ENCODE measurements around the gene FBXL13. TPM values are rescaled to one million over a fixed set of nuclear protein-coding genes. Genes with fewer than 3 reads are reported as not detected.

FBXL13 gene
- total RNA-seq: 1 to 10 TPM; 1.9 to 6.8 (median 3.0) TPM
- 1 to 10 TPM in 1 of 3 donors, under 1 TPM in 2; 0.61 to 5.7 (median 0.64) TPM for polyA plus RNA-seq
- long read RNA-seq, donor 1, partial matches to known transcripts: 24 of 24 reads
- long read RNA-seq, donor 1, other reads (novel, unspliced or antisense): 0 of 24 reads
- long read RNA-seq, donor 2: 0 reads
- long read RNA-seq, donor 3, partial matches to known transcripts: 15 of 15 reads
- long read RNA-seq, donor 3, other reads (novel, unspliced or antisense): 0 of 15 reads
- long read RNA-seq, donor 4, partial matches to known transcripts: 0 of 4 reads
- long read RNA-seq, donor 4, other reads (novel, unspliced or antisense): 4 of 4 reads
- long read RNA-seq, donor 5, partial matches to known transcripts: 3 of 14 reads
- long read RNA-seq, donor 5, other reads (novel, unspliced or antisense): 11 of 14 reads
- long read RNA-seq, donor 6, partial matches to known transcripts: 0 of 2 reads
- long read RNA-seq, donor 6, other reads (novel, unspliced or antisense): 2 of 2 reads
- long read RNA-seq, donor 7: 0 reads
- long read RNA-seq, donor 8: 0 reads
- long read RNA-seq, donor 9: 0 reads
- long read RNA-seq, donor 10, partial matches to known transcripts: 0 of 19 reads
- long read RNA-seq, donor 10, other reads (novel, unspliced or antisense): 19 of 19 reads

DNA sequence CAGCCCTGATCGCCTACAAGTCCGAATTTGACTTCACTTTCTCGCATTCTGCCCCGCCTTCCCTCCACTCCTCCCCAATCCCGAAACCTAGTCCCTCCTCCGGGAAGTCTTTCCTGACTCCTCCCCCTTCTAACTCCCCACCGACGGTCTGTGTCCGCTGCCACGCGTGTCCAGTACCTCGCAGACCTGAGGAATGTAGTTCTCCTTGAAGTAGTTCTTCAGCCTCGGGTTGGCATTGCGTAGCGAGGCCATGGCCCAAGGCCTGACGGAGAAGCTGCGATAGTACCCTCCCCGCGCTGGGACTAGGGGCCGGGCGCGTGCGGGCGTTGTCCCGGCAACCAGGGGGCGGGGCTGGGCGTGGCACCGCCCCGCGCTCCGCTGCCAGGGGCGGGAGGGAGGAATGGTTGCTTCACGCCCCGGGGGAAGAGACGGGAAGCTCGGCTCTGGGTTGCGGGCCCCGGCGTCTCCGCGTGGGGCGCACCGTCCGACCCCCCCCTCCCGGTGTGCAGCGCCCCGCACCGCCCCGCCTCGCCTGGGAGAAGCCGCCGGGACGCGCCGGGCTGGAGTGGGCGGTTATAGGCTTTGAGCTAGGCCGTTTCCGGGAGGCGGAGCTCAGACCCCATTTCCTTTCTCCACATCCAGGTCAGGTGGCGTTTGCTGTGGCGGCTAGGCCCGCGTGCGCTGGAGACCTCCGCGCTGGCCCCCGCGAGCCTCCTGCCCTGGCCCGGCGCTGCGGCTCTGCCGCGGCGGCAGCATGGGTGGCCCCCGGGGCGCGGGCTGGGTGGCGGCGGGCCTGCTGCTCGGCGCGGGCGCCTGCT is at the start of gene FBXL13, which contains the start of gene ARMC10:
TSS of gene FBXL13 (minus strand) at position 278 of the 818 bp plus-strand sequence.
TSS of gene ARMC10 (plus strand) at position 622 of the 818 bp plus-strand sequence. CDS start at position 755, 133 bp downstream.
- no peaks in the 10 kb centered on the region for H3K27me3 ChIP-seq
- WGBS, 4 donors: 0 to 1% (median 0%) methylated on average over 19 to 83 of the region's 83 CpGs
- H3K36me3 ChIP-seq (replicated peaks in 1 of 2): no peaks in the 10 kb centered on the region
- H3K4me3 ChIP-seq: peak within 1 kb of the TSS; percentile 55 to 97 (median 94)
- peak; percentile 90 to 94 (median 92) for DNase-seq
- intact Hi-C loops (cut with DNase I): no loop called here
- H3K27ac ChIP-seq: peak within 1 kb of the TSS; percentile 80 to 98 (median 88)
- H3K9me3 ChIP-seq (replicated peaks in 1 of 3): no peaks in the 10 kb centered on the region
- TF ChIP-seq, protein P1, sequence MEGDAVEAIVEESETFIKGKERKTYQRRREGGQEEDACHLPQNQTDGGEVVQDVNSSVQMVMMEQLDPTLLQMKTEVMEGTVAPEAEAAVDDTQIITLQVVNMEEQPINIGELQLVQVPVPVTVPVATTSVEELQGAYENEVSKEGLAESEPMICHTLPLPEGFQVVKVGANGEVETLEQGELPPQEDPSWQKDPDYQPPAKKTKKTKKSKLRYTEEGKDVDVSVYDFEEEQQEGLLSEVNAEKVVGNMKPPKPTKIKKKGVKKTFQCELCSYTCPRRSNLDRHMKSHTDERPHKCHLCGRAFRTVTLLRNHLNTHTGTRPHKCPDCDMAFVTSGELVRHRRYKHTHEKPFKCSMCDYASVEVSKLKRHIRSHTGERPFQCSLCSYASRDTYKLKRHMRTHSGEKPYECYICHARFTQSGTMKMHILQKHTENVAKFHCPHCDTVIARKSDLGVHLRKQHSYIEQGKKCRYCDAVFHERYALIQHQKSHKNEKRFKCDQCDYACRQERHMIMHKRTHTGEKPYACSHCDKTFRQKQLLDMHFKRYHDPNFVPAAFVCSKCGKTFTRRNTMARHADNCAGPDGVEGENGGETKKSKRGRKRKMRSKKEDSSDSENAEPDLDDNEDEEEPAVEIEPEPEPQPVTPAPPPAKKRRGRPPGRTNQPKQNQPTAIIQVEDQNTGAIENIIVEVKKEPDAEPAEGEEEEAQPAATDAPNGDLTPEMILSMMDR (IDR thresholded peaks at IDR 0.05): peak in 4 of 6 experiments; percentile 16 to 49 (median 38)
- peak; percentile 34 to 83 for TF ChIP-seq POLR2A (IDR thresholded peaks at IDR 0.05)
- peaks cover 10 to 29% of the 10 kb centered on the region in 2 donors for H3K4me1 ChIP-seq (replicated peaks in 1 of 2)

DNA sequence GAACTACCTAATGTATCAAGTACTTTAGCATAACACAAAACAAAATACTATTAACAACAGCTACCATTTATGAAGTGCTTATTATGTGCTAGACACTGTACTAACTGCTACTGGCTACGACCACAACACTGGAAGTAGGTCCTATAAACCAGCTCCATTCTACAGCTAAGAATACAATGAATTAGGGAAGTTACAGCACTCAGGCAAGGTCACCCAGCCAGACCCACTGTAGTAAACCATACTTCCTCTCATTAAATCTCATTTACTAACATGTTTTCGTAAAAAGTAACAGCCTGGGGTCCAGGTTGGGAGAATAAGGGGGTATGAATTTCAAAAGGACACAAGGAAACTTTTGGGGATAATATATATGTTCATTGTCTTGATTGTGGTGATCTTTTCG is 48.9 kb upstream of the FBXL13 start:
- WGBS, 4 donors: 58 to 67% (median 61%) methylated on average over 3 of the region's 3 CpGs
- intact Hi-C loops (cut with DNase I): no loop called here

DNA sequence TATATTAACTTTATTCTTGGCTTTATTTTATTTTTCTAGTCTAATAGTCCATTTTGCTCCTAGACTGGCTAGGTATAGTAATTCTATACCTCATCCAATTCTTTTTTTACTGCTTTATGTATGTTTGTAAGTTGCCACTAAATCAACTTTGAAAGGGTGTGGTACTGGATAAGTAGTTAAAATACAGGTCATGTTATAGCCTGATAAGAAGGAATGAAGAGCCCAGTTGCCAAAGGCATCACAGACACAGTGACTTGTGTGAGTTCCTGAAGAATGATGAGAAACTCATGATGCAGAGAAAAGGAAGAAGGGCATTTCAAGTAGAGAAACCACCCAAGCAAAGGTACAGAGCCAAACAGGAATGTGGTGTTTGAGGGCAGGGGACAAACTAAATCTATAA is 47.0 kb upstream of the FBXL13 start:
- no peak overlapping the region for H3K4me3 ChIP-seq
- H3K27ac ChIP-seq: no peak overlapping the region
- DNase-seq: no peak
- H3K36me3 ChIP-seq (replicated peaks in 1 of 2): no peaks in the 10 kb centered on the region
- H3K27me3 ChIP-seq: no peaks in the 10 kb centered on the region
- intact Hi-C loops (cut with DNase I): no loop called here
- H3K9me3 ChIP-seq (replicated peaks in 1 of 3): no peaks in the 10 kb centered on the region
- no peak for TF ChIP-seq POLR2A (IDR thresholded peaks at IDR 0.05)
- TF ChIP-seq, protein P1 (IDR thresholded peaks at IDR 0.05): no peak
- H3K4me1 ChIP-seq (replicated peaks in 1 of 2): peaks cover 0 to 14% of the 10 kb centered on the region in 2 donors

More for the DNA sequence above, 48.9 kb upstream of the FBXL13 start:
- H3K4me3 ChIP-seq: no peak overlapping the region
- peaks cover 0 to 8% of the 10 kb centered on the region in 2 donors for H3K36me3 ChIP-seq (replicated peaks in 1 of 2)
- no peak overlapping the region for H3K27ac ChIP-seq
- no peaks in the 10 kb centered on the region for H3K9me3 ChIP-seq (replicated peaks in 1 of 3)
- no peak for DNase-seq
- H3K27me3 ChIP-seq: no peaks in the 10 kb centered on the region
- TF ChIP-seq, protein P1 (IDR thresholded peaks at IDR 0.05): no peak
- no peak for TF ChIP-seq POLR2A (IDR thresholded peaks at IDR 0.05)
- peaks cover 0 to 12% of the 10 kb centered on the region in 2 donors for H3K4me1 ChIP-seq (replicated peaks in 1 of 2)

DNA sequence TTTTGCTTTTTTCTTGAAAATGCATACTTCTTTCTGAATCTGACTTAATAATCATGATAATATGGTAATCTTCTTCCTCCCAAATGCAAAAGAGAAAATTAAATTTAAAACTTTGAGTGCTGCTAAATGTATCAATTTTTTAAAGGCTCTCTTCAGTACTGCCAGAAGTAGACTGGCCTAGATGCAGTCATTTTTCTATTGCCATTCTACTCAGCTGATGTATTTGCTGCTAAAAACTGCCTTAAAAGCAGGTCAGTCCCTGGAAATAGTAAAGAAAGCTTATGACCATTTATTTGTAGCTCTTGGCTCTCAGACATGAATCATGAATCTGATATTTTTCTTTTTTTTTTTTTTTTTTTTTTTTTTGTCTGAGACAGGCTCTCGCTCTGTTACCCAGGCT is 45.8 kb upstream of the FBXL13 start:
- Histone ChIP-seq H3K9me3 (replicated peaks in 1 of 3) (no peaks in the 10 kb centered on the region), H3K27me3 (no peaks in the 10 kb centered on the region), H3K4me1 (replicated peaks in 1 of 2) (peaks cover 0 to 14% of the 10 kb centered on the region in 2 donors), H3K4me3 (no peak overlapping the region), H3K36me3 (replicated peaks in 1 of 2) (no peaks in the 10 kb centered on the region), H3K27ac (no peak overlapping the region)
- intact Hi-C loops (cut with DNase I): no loop called here
- WGBS, 4 donors: 58 to 65% (median 64%) methylated on average over 1 of the region's 1 CpG
- no peak for DNase-seq
- TF ChIP-seq POLR2A (IDR thresholded peaks at IDR 0.05): no peak
- TF ChIP-seq, protein P1 (IDR thresholded peaks at IDR 0.05): no peak
